ENCODE data around the gene RHBDD1. TPM values are rescaled to one million over a fixed set of nuclear protein-coding genes. Genes with fewer than 3 reads are reported as not detected.

Gene RHBDD1
- total RNA-seq, 1 donor from 2014 or later, result 3.7 TPM

GRCh38 chr2:226910384-226910783, 74.5 kb downstream of the RHBDD1 start:
- DNase-seq (ENCODE audit: low spot score in 2 of 2), result no peak
- intact Hi-C loops (cut with DNase I), result no loop called here
- no peak for TF ChIP-seq CTCF (IDR thresholded peaks at IDR 0.05)
- Histone ChIP-seq H3K4me1 (no peaks in the 10 kb centered on the region), H3K9me3 (no peaks in the 10 kb centered on the region), H3K36me3 (peaks cover 4 to 6% of the 10 kb centered on the region in 2 donors), H3K4me3 (no peak overlapping the region), H3K27ac (no peak overlapping the region), H3K27me3 (no peaks in the 10 kb centered on the region)

GRCh38 chr2:226911932-226912331, 76.1 kb downstream of the RHBDD1 start:
- H3K4me1 ChIP-seq, result no peaks in the 10 kb centered on the region
- H3K9me3 ChIP-seq, result no peaks in the 10 kb centered on the region
- intact Hi-C loops (cut with DNase I), result no loop called here
- no peak overlapping the region for H3K4me3 ChIP-seq
- no peak for DNase-seq (ENCODE audit: low spot score in 2 of 2)
- no peaks in the 10 kb centered on the region for H3K27me3 ChIP-seq
- no peak for TF ChIP-seq CTCF (IDR thresholded peaks at IDR 0.05)
- no peak overlapping the region for H3K27ac ChIP-seq
- peaks cover 4 to 6% of the 10 kb centered on the region in 2 donors for H3K36me3 ChIP-seq

GRCh38 chr2:226913641-226914040, 77.8 kb downstream of the RHBDD1 start:
- no peaks in the 10 kb centered on the region for H3K27me3 ChIP-seq
- no peak overlapping the region for H3K4me3 ChIP-seq
- no peaks in the 10 kb centered on the region for H3K4me1 ChIP-seq
- no peaks in the 10 kb centered on the region for H3K9me3 ChIP-seq
- H3K36me3 ChIP-seq, result peaks cover 4 to 6% of the 10 kb centered on the region in 2 donors
- TF ChIP-seq CTCF (IDR thresholded peaks at IDR 0.05), result no peak
- intact Hi-C loops (cut with DNase I), result no loop called here
- H3K27ac ChIP-seq, result no peak overlapping the region
- no peak for DNase-seq (ENCODE audit: low spot score in 2 of 2)

GRCh38 chr2:226915846-226916360, 80.0 kb downstream of the RHBDD1 start:
- intact Hi-C loops (cut with DNase I), result no loop called here
- no peak for DNase-seq (ENCODE audit: low spot score in 2 of 2)
- Histone ChIP-seq H3K27me3 (no peaks in the 10 kb centered on the region), H3K4me1 (no peaks in the 10 kb centered on the region), H3K27ac (no peak overlapping the region), H3K4me3 (no peak overlapping the region), H3K9me3 (peaks cover 0 to 7% of the 10 kb centered on the region in 2 donors), H3K36me3 (peaks cover 4 to 6% of the 10 kb centered on the region in 2 donors)
- no peak for TF ChIP-seq CTCF (IDR thresholded peaks at IDR 0.05)

GRCh38 chr2:226916669-226917068, 80.8 kb downstream of the RHBDD1 start:
- no peak for DNase-seq (ENCODE audit: low spot score in 2 of 2)
- Histone ChIP-seq H3K36me3 (peaks cover 4 to 6% of the 10 kb centered on the region in 2 donors), H3K4me1 (no peaks in the 10 kb centered on the region), H3K9me3 (peaks cover 0 to 7% of the 10 kb centered on the region in 2 donors), H3K27me3 (no peaks in the 10 kb centered on the region), H3K27ac (no peak overlapping the region), H3K4me3 (no peak overlapping the region)
- intact Hi-C loops (cut with DNase I), result no loop called here
- TF ChIP-seq CTCF (IDR thresholded peaks at IDR 0.05), result no peak

- Histone ChIP-seq H3K27ac (no peak overlapping the region), H3K9me3 (peaks cover 0 to 5% of the 10 kb centered on the region in 2 donors), H3K4me3 (no peak overlapping the region), H3K27me3 (no peaks in the 10 kb centered on the region), H3K4me1 (no peaks in the 10 kb centered on the region), H3K36me3 (no peaks in the 10 kb centered on the region)
- DNase-seq (ENCODE audit: low spot score in 2 of 2), result no peak
- no peak for TF ChIP-seq CTCF (IDR thresholded peaks at IDR 0.05)
- intact Hi-C loops (cut with DNase I), result no loop called here
These were observed 96.6 kb downstream of the RHBDD1 start for GRCh38 chr2:226932443-226932842.

Data from ascending aorta (tissue), 2 donors.